Ishikawa (cell line): ENCODE data around the gene ZNF423.

Experiments
- CEBPB ChIP-seq: IDR thresholded peaks from 2 replicates; pipeline ENCODE4 v1.6.1; 2012
- CREB1 ChIP-seq: IDR thresholded peaks from 2 replicates; pipeline ENCODE4 v1.6.1; 2012; ENCODE audit warnings: low read depth
- EGR1 ChIP-seq: IDR thresholded peaks from 2 replicates; pipeline ENCODE4 v1.6.1; 2012
- EP300 ChIP-seq: IDR thresholded peaks from 2 replicates; pipeline ENCODE4 v1.6.1; 2012; ENCODE audit warnings: borderline replicate concordance
- FOXM1 ChIP-seq: IDR thresholded peaks from 2 replicates; pipeline ENCODE4 v1.6.1; 2012; ENCODE audit warnings: low read depth, borderline replicate concordance
- NFIC ChIP-seq: IDR thresholded peaks from 2 replicates; pipeline ENCODE4 v1.6.1; 2012
- RAD21 ChIP-seq: IDR thresholded peaks from 2 replicates; pipeline ENCODE4 v1.6.1; 2012; ENCODE audit warnings: low read depth
- TAF1 ChIP-seq: IDR thresholded peaks from 2 replicates; pipeline ENCODE4 v1.6.1; 2012; ENCODE audit warnings: low read depth, mild to moderate bottlenecking
- TCF12 ChIP-seq: IDR thresholded peaks from 2 replicates; pipeline ENCODE4 v1.6.1; 2012; ENCODE audit warnings: low read depth
- TEAD4 ChIP-seq: IDR thresholded peaks from 2 replicates; pipeline ENCODE4 v1.6.1; 2012
- YY1 ChIP-seq: IDR thresholded peaks from 2 replicates; pipeline ENCODE4 v1.6.1; 2012; ENCODE audit warnings: low read depth
- ZBTB7A ChIP-seq: IDR thresholded peaks from 2 replicates; pipeline ENCODE4 v1.6.1; 2012; ENCODE audit warnings: low read depth
- TF ChIP-seq, protein P1 (sequence below): IDR thresholded peaks from 2 replicates; pipeline ENCODE4 v1.6.1; 2012
- TF ChIP-seq, protein P2 (sequence below): IDR thresholded peaks from 2 replicates; pipeline ENCODE4 v1.6.1; 2012
- TF ChIP-seq, protein P3 (sequence below): IDR thresholded peaks from 2 replicates; pipeline ENCODE4 v1.6.1; 2012; ENCODE audit warnings: low read depth, mild to moderate bottlenecking

The ZNF423 gene

DNA sequence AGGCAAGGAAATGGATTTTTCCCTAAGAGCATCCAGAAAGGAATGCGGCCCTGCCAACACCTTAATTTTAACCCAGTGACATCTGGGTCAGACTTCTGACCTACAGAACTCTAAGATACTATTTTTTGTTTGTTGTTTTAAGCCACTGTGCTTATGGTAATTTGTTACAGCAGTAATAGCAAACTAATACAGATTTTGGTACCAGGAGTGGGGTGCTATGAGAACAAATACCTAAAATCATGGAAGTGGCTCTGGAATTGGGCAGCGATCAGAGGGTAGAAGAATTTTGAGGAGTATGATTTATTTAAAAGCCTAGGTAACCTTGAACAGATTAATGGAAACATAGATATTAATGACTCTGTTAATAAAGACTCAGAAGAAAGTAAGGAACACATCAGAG lies 208.2 kb downstream of the ZNF423 start:
- TF ChIP-seq RAD21, result no peak

DNA sequence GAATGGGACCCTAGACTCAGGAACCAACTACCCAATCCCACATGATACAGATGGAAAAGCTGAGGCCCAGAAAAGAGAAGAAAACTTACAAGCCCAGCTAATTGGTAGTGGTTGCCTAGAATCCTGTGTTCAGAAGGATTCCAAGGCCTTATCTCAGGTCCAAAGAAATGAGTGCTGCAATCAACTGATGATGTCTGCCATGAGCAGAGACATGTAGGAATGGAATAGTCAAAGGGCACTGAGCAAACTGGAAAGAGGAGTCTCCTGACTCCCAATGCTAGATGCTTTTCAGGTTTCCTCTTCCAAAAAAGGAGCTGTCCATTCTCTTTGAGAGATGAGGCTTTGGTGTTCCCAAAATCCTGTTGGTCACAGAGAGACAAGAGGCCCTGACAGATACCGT lies 210.6 kb downstream of the ZNF423 start:
- TF ChIP-seq TAF1, result no peak
- TF ChIP-seq, protein P1, sequence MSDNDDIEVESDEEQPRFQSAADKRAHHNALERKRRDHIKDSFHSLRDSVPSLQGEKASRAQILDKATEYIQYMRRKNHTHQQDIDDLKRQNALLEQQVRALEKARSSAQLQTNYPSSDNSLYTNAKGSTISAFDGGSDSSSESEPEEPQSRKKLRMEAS, result no peak

DNA sequence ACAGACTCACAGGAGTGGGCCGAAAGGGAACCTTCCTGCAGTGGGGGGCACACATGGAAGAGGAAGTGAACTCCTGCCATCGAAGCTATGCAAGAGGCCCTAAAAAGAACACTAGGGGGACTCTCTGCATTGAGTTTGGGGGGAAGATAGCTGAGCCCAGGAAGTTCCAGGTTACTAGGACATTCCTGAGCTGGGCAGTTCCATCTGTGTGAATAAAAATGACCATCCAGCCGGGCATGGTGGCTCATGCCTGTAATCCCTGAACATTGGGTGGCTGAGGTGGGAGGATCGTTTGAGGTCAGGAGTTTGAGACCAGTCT lies 211.8 kb downstream of the ZNF423 start:
- TF ChIP-seq, protein P2, sequence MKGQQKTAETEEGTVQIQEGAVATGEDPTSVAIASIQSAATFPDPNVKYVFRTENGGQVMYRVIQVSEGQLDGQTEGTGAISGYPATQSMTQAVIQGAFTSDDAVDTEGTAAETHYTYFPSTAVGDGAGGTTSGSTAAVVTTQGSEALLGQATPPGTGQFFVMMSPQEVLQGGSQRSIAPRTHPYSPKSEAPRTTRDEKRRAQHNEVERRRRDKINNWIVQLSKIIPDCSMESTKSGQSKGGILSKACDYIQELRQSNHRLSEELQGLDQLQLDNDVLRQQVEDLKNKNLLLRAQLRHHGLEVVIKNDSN, result no peak
- TF ChIP-seq CREB1, result no peak
- TF ChIP-seq, protein P1, result no peak
- peak; percentile 40 for TF ChIP-seq RAD21

DNA sequence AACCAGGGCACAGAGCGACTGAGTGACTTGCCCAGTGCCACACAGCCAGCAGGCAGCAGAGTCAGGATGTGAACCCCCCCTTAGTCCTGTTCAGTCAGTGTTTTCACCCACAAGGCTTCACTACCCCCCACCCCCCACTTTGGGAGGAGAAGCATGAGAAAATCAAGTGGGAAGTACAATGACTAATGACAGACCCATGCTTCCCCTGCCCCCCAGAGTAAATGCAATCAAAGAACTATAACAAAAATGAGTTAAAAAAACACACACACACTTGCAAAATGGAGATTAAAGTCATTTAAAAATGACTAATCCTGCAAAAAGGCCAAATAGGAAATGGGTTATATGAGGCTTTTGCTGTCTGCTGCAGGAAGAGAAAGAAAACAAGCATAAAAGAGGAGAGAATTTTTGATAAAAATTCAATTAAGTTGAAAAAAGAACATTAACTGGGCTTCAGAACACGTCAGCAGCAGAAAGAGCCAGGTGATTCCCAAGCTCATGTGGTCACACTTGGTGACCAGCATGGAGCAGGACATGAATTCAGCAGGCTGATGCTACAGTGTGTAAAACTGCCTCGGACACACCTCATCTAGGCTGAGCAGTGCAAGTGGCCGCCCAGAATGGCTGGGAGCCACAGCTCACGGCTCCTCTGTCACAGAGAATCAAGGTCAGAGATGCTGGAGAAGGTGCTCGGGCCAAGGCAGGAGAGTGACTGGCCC lies 212.3 kb downstream of the ZNF423 start:
- TF ChIP-seq, protein P3, sequence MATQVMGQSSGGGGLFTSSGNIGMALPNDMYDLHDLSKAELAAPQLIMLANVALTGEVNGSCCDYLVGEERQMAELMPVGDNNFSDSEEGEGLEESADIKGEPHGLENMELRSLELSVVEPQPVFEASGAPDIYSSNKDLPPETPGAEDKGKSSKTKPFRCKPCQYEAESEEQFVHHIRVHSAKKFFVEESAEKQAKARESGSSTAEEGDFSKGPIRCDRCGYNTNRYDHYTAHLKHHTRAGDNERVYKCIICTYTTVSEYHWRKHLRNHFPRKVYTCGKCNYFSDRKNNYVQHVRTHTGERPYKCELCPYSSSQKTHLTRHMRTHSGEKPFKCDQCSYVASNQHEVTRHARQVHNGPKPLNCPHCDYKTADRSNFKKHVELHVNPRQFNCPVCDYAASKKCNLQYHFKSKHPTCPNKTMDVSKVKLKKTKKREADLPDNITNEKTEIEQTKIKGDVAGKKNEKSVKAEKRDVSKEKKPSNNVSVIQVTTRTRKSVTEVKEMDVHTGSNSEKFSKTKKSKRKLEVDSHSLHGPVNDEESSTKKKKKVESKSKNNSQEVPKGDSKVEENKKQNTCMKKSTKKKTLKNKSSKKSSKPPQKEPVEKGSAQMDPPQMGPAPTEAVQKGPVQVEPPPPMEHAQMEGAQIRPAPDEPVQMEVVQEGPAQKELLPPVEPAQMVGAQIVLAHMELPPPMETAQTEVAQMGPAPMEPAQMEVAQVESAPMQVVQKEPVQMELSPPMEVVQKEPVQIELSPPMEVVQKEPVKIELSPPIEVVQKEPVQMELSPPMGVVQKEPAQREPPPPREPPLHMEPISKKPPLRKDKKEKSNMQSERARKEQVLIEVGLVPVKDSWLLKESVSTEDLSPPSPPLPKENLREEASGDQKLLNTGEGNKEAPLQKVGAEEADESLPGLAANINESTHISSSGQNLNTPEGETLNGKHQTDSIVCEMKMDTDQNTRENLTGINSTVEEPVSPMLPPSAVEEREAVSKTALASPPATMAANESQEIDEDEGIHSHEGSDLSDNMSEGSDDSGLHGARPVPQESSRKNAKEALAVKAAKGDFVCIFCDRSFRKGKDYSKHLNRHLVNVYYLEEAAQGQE, result no peak
- TF ChIP-seq CREB1 (no peak), TEAD4 (no peak), ZBTB7A (no peak)
- TF ChIP-seq, protein P1, result no peak

DNA sequence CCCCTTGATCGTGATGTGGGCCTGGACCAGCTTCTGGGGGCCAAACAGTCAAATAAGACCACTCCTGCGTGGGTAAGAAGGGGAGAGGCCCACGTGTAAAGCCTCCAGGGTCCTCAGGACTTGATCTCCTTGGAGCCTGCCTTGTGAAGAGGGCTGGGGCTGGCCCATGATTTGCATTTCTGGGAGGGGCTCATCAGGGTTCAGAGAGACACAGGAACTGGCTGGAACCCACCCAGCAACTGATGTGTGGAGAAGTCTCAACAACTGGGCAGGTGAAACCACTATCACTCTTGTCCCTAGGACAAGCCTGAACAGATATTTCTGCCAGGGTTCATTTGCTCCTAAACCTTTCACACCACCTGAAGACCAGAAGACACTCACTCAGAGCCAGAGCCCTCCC lies 214.7 kb downstream of the ZNF423 start:
- TF ChIP-seq TAF1 (no peak), FOXM1 (no peak), NFIC (no peak), YY1 (no peak), EGR1 (no peak), CEBPB (no peak), TEAD4 (no peak), RAD21 (no peak), TCF12 (no peak), EP300 (no peak), ZBTB7A (no peak), CREB1 (no peak)
- TF ChIP-seq, protein P2, result no peak
- TF ChIP-seq, protein P3, result no peak
- TF ChIP-seq, protein P1, result no peak

DNA sequence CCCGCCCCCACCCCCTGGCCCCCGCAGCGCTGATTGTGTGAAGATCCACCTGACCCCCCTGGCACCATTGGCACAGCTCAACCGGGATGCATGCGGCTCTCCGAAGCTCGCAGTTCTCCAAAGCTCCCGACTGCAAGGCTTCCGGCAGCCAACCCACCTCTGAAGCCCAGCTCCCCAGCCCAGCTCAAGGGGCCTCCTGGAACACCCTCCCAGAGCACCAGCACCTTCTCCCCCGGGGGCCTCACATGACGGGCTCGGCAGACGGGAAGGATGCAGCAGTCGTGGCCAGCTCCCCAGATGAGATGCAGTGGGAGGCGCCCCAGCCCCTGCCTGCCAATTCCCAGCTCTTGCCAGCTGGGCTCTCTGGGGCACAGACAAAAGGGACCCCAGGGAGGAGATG lies 215.3 kb downstream of the ZNF423 start:
- TF ChIP-seq TEAD4 (no peak), ZBTB7A (no peak), CREB1 (no peak), TCF12 (no peak), FOXM1 (no peak), EGR1 (no peak), CEBPB (no peak), EP300 (no peak), RAD21 (no peak), NFIC (no peak), YY1 (no peak), TAF1 (no peak)
- TF ChIP-seq, protein P1, result no peak
- TF ChIP-seq, protein P3, result no peak
- TF ChIP-seq, protein P2, result no peak
